Uterus (tissue), 2 donors: ENCODE results near the gene AGXT2.

Experiments
- CTCF ChIP-seq, 4 experiments: fragments of 200-600 bp in 2 of 4; fragments of 450-650 bp in 2 of 4; sonication (generic) in 2 of 4; IDR thresholded peaks; one replicate each; pipeline ENCODE4 v1.5.1; 2016 to 2019; ENCODE audit warnings: antibody characterized with exemption in 4 of 4, mild to moderate bottlenecking in 2 of 4, moderate library complexity in 1 of 4
- POLR2A ChIP-seq, 2 donors: fragments of 450-650 bp; IDR thresholded peaks; one replicate each; pipeline ENCODE4 v1.6.1; 2016; ENCODE audit warnings: antibody characterized with exemption in 2 of 2, mild to moderate bottlenecking in 1 of 2, moderate library complexity in 1 of 2

- TF ChIP-seq CTCF (IDR thresholded peaks at IDR 0.05) (no peak), POLR2A (IDR thresholded peaks at IDR 0.05) (no peak)
Measured at GRCh38 chr5:35012796-35013195, 35.0 kb downstream of the AGXT2 start.
